MCF 10A (cell line): ENCODE measurements around the gene ZNF341. TPM values are rescaled to one million over a fixed set of nuclear protein-coding genes. Genes with fewer than 3 reads are reported as not detected.

Source experiments
- BruUV-seq: library from RNA; stranded (reverse); fragments of 400-500 nt; replicated peaks from 2 replicates; lab custom pipeline; 2021; lab: Mats Ljungman, UMichigan
- CTCF ChIA-PET: fragments of 300-600 bp; sonication (Branson Sonifier 250); formaldehyde crosslinking; extraction: SDS; loops from one replicate; lab custom pipeline; 2021; ENCODE audit warnings: antibody characterized with exemption, inconsistent platforms; lab: Yijun Ruan, JAX
- POLR2A ChIA-PET: fragments of 300-600, 350-650 bp; sonication (Branson Sonifier 250); formaldehyde crosslinking; extraction: SDS; loops from one replicate; lab custom pipeline; 2020; ENCODE audit warnings: antibody characterized with exemption, inconsistent platforms; lab: Yijun Ruan, JAX
- DNase-seq: peaks from one replicate; pipeline ENCODE4 v3.0.0-alpha.2; 2018; ENCODE audit not compliant: unreplicated experiment
- H3K27ac Mint-ChIP-seq: one replicate; pipeline ENCODE4 v1.8.0; 2022; ENCODE audit warnings: mild to moderate bottlenecking, low read depth, mixed read lengths; ENCODE audit not compliant: unreplicated experiment
- H3K27me3 Mint-ChIP-seq: one replicate; pipeline ENCODE4 v1.8.0; 2022; ENCODE audit warnings: mixed read lengths; ENCODE audit not compliant: insufficient read depth, unreplicated experiment
- H3K36me3 Mint-ChIP-seq: one replicate; pipeline ENCODE4 v1.8.0; 2022; ENCODE audit warnings: mild to moderate bottlenecking, moderate library complexity, mixed read lengths; ENCODE audit not compliant: insufficient read depth, unreplicated experiment
- H3K4me1 Mint-ChIP-seq: one replicate; pipeline ENCODE4 v1.8.0; 2022; ENCODE audit warnings: mixed read lengths; ENCODE audit not compliant: insufficient read depth, unreplicated experiment
- H3K4me3 Mint-ChIP-seq: one replicate; pipeline ENCODE4 v1.8.0; 2022; ENCODE audit warnings: mild to moderate bottlenecking, moderate library complexity, mixed read lengths; ENCODE audit not compliant: unreplicated experiment
- H3K9me3 Mint-ChIP-seq: one replicate; pipeline ENCODE4 v1.8.0; 2022; ENCODE audit warnings: mixed read lengths; ENCODE audit not compliant: unreplicated experiment
- CTCF ChIP-seq: fragments of 200-600 bp; IDR thresholded peaks from one replicate; pipeline ENCODE4 v1.8.0; 2022; ENCODE audit warnings: antibody characterized with exemption, mild to moderate bottlenecking; ENCODE audit not compliant: unreplicated experiment
- intact Hi-C: fragments of 100-400 bp; cut with micrococcal nuclease; formaldehyde crosslinking; loops from 2 replicates; pipeline ENCODE4 v1.14.1; 2022
- total RNA-seq: library from RNA; stranded (reverse); gene quantifications from 2 replicates; pipeline ENCODE4 v1.2.3, GENCODE V29; 2022

Gene ZNF341
- total RNA-seq, 1 experiment from 2014 or later, result 2.0 TPM

- H3K4me3 Mint-ChIP-seq, result no peak overlapping the region
- intact Hi-C loops, result no loop called here
- no TSS peak for BruUV-seq
- peaks cover 14% of the 10 kb centered on the region for H3K36me3 Mint-ChIP-seq
- ChIA-PET CTCF (no interaction called here), POLR2A (no interaction called here)
- TF ChIP-seq CTCF, result no peak
- peaks cover 8% of the 10 kb centered on the region for H3K4me1 Mint-ChIP-seq
- no peaks in the 10 kb centered on the region for H3K9me3 Mint-ChIP-seq
- H3K27me3 Mint-ChIP-seq, result no peaks in the 10 kb centered on the region
- no peak overlapping the region for H3K27ac Mint-ChIP-seq
- DNase-seq, result no peak
These were observed 52.0 kb downstream of the ZNF341 start for GRCh38 chr20:33783818-33784217.

- no peak overlapping the region for H3K27ac Mint-ChIP-seq
- H3K4me1 Mint-ChIP-seq, result peaks cover 9% of the 10 kb centered on the region
- H3K36me3 Mint-ChIP-seq, result peaks cover 14% of the 10 kb centered on the region
- no TSS peak for BruUV-seq
- ChIA-PET POLR2A (no interaction called here), CTCF (no interaction called here)
- no peaks in the 10 kb centered on the region for H3K9me3 Mint-ChIP-seq
- no peak for TF ChIP-seq CTCF
- no peak for DNase-seq
- intact Hi-C loops, result no loop called here
- H3K27me3 Mint-ChIP-seq, result no peaks in the 10 kb centered on the region
- no peak overlapping the region for H3K4me3 Mint-ChIP-seq
These were observed 52.4 kb downstream of the ZNF341 start for GRCh38 chr20:33784225-33784624.

GRCh38 chr20:33785503-33785902 lies 53.7 kb downstream of the ZNF341 start:
- intact Hi-C loops, result loop anchor here (5.0 kb wide), 2 partner anchors 53 to 282 kb away; partner anchors contain the start of gene ZNF341
- Mint-ChIP-seq H3K4me1 (peaks cover 20% of the 10 kb centered on the region), H3K27ac (no peak overlapping the region), H3K27me3 (no peaks in the 10 kb centered on the region), H3K4me3 (no peak overlapping the region), H3K36me3 (peaks cover 16% of the 10 kb centered on the region), H3K9me3 (no peaks in the 10 kb centered on the region)
- ChIA-PET POLR2A (interaction anchor here (1.2 kb wide), 1 partner anchor 8 kb away, joined by 4 read pairs; no protein-coding TSS in a partner anchor), CTCF (no interaction called here)
- no peak for TF ChIP-seq CTCF
- no TSS peak for BruUV-seq
- no peak for DNase-seq

- Mint-ChIP-seq H3K27me3 (no peaks in the 10 kb centered on the region), H3K36me3 (peaks cover 13% of the 10 kb centered on the region), H3K4me1 (peaks cover 24% of the 10 kb centered on the region), H3K27ac (no peak overlapping the region), H3K4me3 (no peak overlapping the region), H3K9me3 (no peaks in the 10 kb centered on the region)
- TF ChIP-seq CTCF, result no peak
- no TSS peak for BruUV-seq
- DNase-seq, result no peak
- intact Hi-C loops, result loop anchor here (5.0 kb wide), 2 partner anchors 55 to 280 kb away; partner anchors contain the start of gene ZNF341
- ChIA-PET CTCF (interaction anchor here (0.5 kb wide), 1 partner anchor 275 kb away, joined by 3 read pairs; no protein-coding TSS in a partner anchor), POLR2A (interaction anchor here (1.1 to 5.8 kb wide), 2 partner anchors 25 to 55 kb away, joined by 3 to 97 read pairs; partner anchors contain the start of gene CHMP4B)
These were observed 55.6 kb downstream of the ZNF341 start for GRCh38 chr20:33787253-33787891.
